ENCODE results near the gene PSMC3. TPM values are rescaled to one million over a fixed set of nuclear protein-coding genes. Genes with fewer than 3 reads are reported as not detected.

The PSMC3 gene
- total RNA-seq, 2 experiments from 2014 or later = 147 to 167 TPM

- CTCF ChIA-PET = no interaction called here
- no peaks in the 10 kb centered on the region for H3K9me3 Mint-ChIP-seq (ENCODE audit: low read depth)
- H3K27ac Mint-ChIP-seq = no peak overlapping the region
- H3K4me1 Mint-ChIP-seq = peaks cover 8% of the 10 kb centered on the region
- H3K36me3 Mint-ChIP-seq (ENCODE audit: low read depth) = peaks cover 7% of the 10 kb centered on the region
- POLR2A ChIA-PET = interaction anchor here (0.7 kb wide), 1 partner anchor 82 kb away, joined by 4 read pairs; no protein-coding TSS in a partner anchor
- intact Hi-C loops (cut with DNase I, micrococcal nuclease) = no loop called here
- DNase-seq (no peak), ATAC-seq (no peak)
- H3K27me3 Mint-ChIP-seq = no peaks in the 10 kb centered on the region
- no peak overlapping the region for H3K4me3 Mint-ChIP-seq
These were observed 4.3 kb upstream of the PSMC3 start for GRCh38 chr11:47430524-47430923.

DNA sequence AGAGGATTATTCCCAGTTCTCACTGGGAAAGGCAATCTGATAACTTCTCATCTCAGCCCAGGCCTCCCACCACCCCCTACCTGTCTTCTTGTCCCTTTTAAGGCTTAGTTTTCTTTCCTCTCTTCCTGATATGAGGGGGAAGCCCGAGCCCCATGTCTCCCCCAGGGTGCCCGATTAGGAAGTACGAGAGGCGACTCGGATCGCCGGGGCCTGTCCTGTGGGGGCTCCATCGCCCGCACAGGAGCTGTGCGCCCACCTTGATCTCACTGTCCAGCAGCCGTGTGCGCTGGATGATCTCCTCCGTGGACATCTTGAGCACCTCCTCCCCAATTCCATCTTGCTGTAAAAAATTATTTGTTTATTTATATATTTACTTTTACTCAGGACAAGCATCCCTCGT is 628 bp downstream of the PSMC3 start:
- Mint-ChIP-seq H3K36me3 (ENCODE audit: low read depth) (peaks cover 36% of the 10 kb centered on the region), H3K4me3 (peak overlapping the region; percentile 100), H3K27me3 (no peaks in the 10 kb centered on the region), H3K9me3 (ENCODE audit: low read depth) (no peaks in the 10 kb centered on the region), H3K4me1 (peaks cover 24% of the 10 kb centered on the region), H3K27ac (peak overlapping the region; percentile 100)
- intact Hi-C loops (cut with DNase I, micrococcal nuclease) = loop anchor here (1.0 to 10.0 kb wide), 17 partner anchors 17 to 1311 kb away; partner anchors contain the start of genes DDB2 (in 2 of the 2), SLC39A13 (in 2 of the 2), ACP2 (in 1 of the 2) and ARHGAP1 (in 1 of the 2)
- ChIA-PET CTCF (interaction anchor here (1.2 to 7.6 kb wide), 3 partner anchors 9 to 51 kb away, joined by 5 to 69 read pairs (median 7); partner anchors contain the start of gene SLC39A13), POLR2A (interaction anchor here (0.6 to 1.4 kb wide), 3 partner anchors 177 to 342 kb away, joined by 3 to 6 read pairs (median 4); partner anchors contain the start of gene ACP2)
- no peak for DNase-seq
- ATAC-seq = no peak

- ChIA-PET CTCF (interaction anchor here (0.7 to 1.0 kb wide), 3 partner anchors 9 to 127 kb away, joined by 3 to 4 read pairs (median 4); no protein-coding TSS in a partner anchor), POLR2A (no interaction called here)
- no peaks in the 10 kb centered on the region for H3K9me3 Mint-ChIP-seq (ENCODE audit: low read depth)
- H3K4me3 Mint-ChIP-seq = no peak overlapping the region
- intact Hi-C loops (cut with DNase I, micrococcal nuclease) = no loop called here
- no peak for DNase-seq
- peaks cover 41% of the 10 kb centered on the region for H3K36me3 Mint-ChIP-seq (ENCODE audit: low read depth)
- H3K27ac Mint-ChIP-seq = no peak overlapping the region
- ATAC-seq = no peak
- H3K27me3 Mint-ChIP-seq = no peaks in the 10 kb centered on the region
- H3K4me1 Mint-ChIP-seq = no peaks in the 10 kb centered on the region
These were observed 7.6 kb downstream of the PSMC3 start for GRCh38 chr11:47418454-47419259.

- Mint-ChIP-seq H3K27ac (no peak overlapping the region), H3K27me3 (no peaks in the 10 kb centered on the region), H3K9me3 (ENCODE audit: low read depth) (no peaks in the 10 kb centered on the region), H3K4me1 (no peaks in the 10 kb centered on the region), H3K36me3 (ENCODE audit: low read depth) (peaks cover 39% of the 10 kb centered on the region), H3K4me3 (no peak overlapping the region)
- intact Hi-C loops (cut with DNase I, micrococcal nuclease) = no loop called here
- DNase-seq (no peak), ATAC-seq (no peak)
- ChIA-PET POLR2A (interaction anchor here (1.6 kb wide), 1 partner anchor 9 kb away, joined by 3 read pairs; the partner anchor contains the start of gene PSMC3), CTCF (interaction anchor here (0.5 to 1.2 kb wide), 3 partner anchors 44 to 258 kb away, joined by 3 read pairs; no protein-coding TSS in a partner anchor)
These were observed 8.5 kb downstream of the PSMC3 start for GRCh38 chr11:47417712-47418111.

GRCh38 chr11:47415949-47416472 is 10.2 kb downstream of the PSMC3 start:
- Mint-ChIP-seq H3K27ac (no peak overlapping the region), H3K27me3 (no peaks in the 10 kb centered on the region), H3K9me3 (ENCODE audit: low read depth) (no peaks in the 10 kb centered on the region), H3K4me3 (no peak overlapping the region), H3K36me3 (ENCODE audit: low read depth) (peaks cover 32% of the 10 kb centered on the region), H3K4me1 (no peaks in the 10 kb centered on the region)
- CTCF ChIA-PET = interaction anchor here (0.6 to 1.2 kb wide), 2 partner anchors 10 to 103 kb away, joined by 4 to 5 read pairs; partner anchors contain the start of gene PSMC3
- ATAC-seq = no peak
- POLR2A ChIA-PET = no interaction called here
- no peak for DNase-seq
- intact Hi-C loops (cut with DNase I, micrococcal nuclease) = no loop called here

DNA sequence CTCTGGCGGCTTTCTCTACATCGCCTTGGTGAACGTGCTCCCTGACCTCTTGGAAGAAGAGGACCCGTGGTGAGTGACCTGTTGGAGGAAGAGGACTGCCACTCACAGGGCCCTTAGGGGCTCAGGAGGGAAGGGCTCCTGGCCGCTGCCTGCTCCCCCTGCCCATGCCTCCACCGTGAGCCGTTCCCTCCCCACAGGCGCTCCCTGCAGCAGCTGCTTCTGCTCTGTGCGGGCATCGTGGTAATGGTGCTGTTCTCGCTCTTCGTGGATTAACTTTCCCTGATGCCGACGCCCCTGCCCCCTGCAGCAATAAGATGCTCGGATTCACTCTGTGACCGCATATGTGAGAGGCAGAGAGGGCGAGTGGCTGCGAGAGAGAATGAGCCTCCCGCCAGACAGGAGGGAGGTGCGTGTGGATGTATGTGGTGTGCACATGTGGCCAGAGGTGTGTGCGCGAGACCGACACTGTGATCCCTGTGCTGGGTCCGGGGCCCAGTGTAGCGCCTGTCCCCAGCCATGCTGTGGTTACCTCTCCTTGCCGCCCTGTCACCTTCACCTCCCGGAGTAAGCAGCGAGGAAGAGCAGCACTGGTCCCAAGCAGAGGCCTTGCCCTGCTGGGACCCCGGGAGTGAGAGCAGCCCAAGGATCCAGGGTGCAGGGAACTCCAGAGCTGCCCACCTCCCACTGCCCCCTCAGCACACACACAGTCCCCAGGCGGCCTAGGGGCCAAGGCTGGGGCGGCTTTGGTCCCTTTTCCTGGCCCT is 11.0 kb downstream of the PSMC3 start:
- H3K27me3 Mint-ChIP-seq = no peaks in the 10 kb centered on the region
- ChIA-PET CTCF (interaction anchor here (0.6 kb wide), 1 partner anchor 102 kb away, joined by 4 read pairs; no protein-coding TSS in a partner anchor), POLR2A (no interaction called here)
- no peak overlapping the region for H3K4me3 Mint-ChIP-seq
- DNase-seq (no peak), ATAC-seq (no peak)
- no peaks in the 10 kb centered on the region for H3K4me1 Mint-ChIP-seq
- intact Hi-C loops (cut with DNase I, micrococcal nuclease) = no loop called here
- H3K36me3 Mint-ChIP-seq (ENCODE audit: low read depth) = peaks cover 32% of the 10 kb centered on the region
- no peaks in the 10 kb centered on the region for H3K9me3 Mint-ChIP-seq (ENCODE audit: low read depth)
- H3K27ac Mint-ChIP-seq = peak overlapping the region; percentile 37

- H3K4me1 Mint-ChIP-seq = no peaks in the 10 kb centered on the region
- no peak overlapping the region for H3K27ac Mint-ChIP-seq
- intact Hi-C loops (cut with DNase I, micrococcal nuclease) = no loop called here
- H3K27me3 Mint-ChIP-seq = no peaks in the 10 kb centered on the region
- ChIA-PET CTCF (no interaction called here), POLR2A (no interaction called here)
- no peaks in the 10 kb centered on the region for H3K9me3 Mint-ChIP-seq (ENCODE audit: low read depth)
- H3K36me3 Mint-ChIP-seq (ENCODE audit: low read depth) = peaks cover 26% of the 10 kb centered on the region
- H3K4me3 Mint-ChIP-seq = no peak overlapping the region
- no peak for DNase-seq
- ATAC-seq = no peak
These were observed 11.6 kb downstream of the PSMC3 start for GRCh38 chr11:47414685-47415070.

GRCh38 chr11:47413908-47414684 is 12.1 kb downstream of the PSMC3 start:
- no peak overlapping the region for H3K27ac Mint-ChIP-seq
- H3K36me3 Mint-ChIP-seq (ENCODE audit: low read depth) = peaks cover 24% of the 10 kb centered on the region
- H3K4me3 Mint-ChIP-seq = no peak overlapping the region
- POLR2A ChIA-PET = no interaction called here
- H3K9me3 Mint-ChIP-seq (ENCODE audit: low read depth) = no peaks in the 10 kb centered on the region
- no peak for DNase-seq
- ATAC-seq = no peak
- intact Hi-C loops (cut with DNase I, micrococcal nuclease) = no loop called here
- CTCF ChIA-PET = interaction anchor here (0.6 to 0.7 kb wide), 2 partner anchors 32 to 40 kb away, joined by 3 read pairs; no protein-coding TSS in a partner anchor
- H3K4me1 Mint-ChIP-seq = peaks cover 4% of the 10 kb centered on the region
- no peaks in the 10 kb centered on the region for H3K27me3 Mint-ChIP-seq

DNA sequence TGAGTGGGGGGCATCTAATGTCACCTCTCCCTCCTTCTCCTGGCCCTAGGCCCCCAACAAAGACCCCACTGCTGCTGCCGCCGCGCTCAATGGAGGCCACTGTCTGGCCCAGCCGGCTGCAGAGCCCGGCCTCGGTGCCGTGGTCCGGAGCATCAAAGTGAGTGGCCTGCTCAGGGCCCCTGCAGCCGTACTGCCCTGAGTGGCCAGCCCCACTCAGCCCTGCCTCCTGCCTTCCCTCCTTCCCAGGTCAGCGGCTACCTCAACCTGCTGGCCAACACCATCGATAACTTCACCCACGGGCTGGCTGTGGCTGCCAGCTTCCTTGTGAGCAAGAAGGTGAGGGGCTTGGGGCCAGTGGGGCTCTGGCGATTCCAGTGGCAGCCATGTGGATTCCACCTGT is 12.9 kb downstream of the PSMC3 start:
- no peak for ATAC-seq
- DNase-seq = no peak
- ChIA-PET POLR2A (interaction anchor here (1.6 kb wide), 1 partner anchor 11 kb away, joined by 4 read pairs; no protein-coding TSS in a partner anchor), CTCF (interaction anchor here (0.7 to 5.5 kb wide), 8 partner anchors 10 to 180 kb away, joined by 3 to 69 read pairs (median 3); partner anchors contain the start of gene PSMC3)
- H3K4me1 Mint-ChIP-seq = peaks cover 5% of the 10 kb centered on the region
- peaks cover 17% of the 10 kb centered on the region for H3K36me3 Mint-ChIP-seq (ENCODE audit: low read depth)
- H3K4me3 Mint-ChIP-seq = no peak overlapping the region
- no peaks in the 10 kb centered on the region for H3K27me3 Mint-ChIP-seq
- H3K27ac Mint-ChIP-seq = no peak overlapping the region
- no peaks in the 10 kb centered on the region for H3K9me3 Mint-ChIP-seq (ENCODE audit: low read depth)
- intact Hi-C loops (cut with DNase I, micrococcal nuclease) = no loop called here

- ATAC-seq (no peak), DNase-seq (peak; percentile 80)
- H3K4me1 Mint-ChIP-seq = peaks cover 12% of the 10 kb centered on the region
- ChIA-PET POLR2A (interaction anchor here (0.8 to 1.6 kb wide), 3 partner anchors 8 to 12 kb away, joined by 4 to 5 read pairs (median 4); no protein-coding TSS in a partner anchor), CTCF (interaction anchor here (0.6 to 5.5 kb wide), 26 partner anchors 9 to 429 kb away, joined by 3 to 69 read pairs (median 3); partner anchors contain the start of genes ACP2, PACSIN3 and PSMC3)
- no peak overlapping the region for H3K4me3 Mint-ChIP-seq
- intact Hi-C loops (cut with DNase I, micrococcal nuclease) = loop anchor here in 1 of 2 experiments (1.0 kb wide), 1 partner anchor 38 kb away; no protein-coding TSS in a partner anchor
- no peaks in the 10 kb centered on the region for H3K9me3 Mint-ChIP-seq (ENCODE audit: low read depth)
- H3K36me3 Mint-ChIP-seq (ENCODE audit: low read depth) = peaks cover 11% of the 10 kb centered on the region
- no peaks in the 10 kb centered on the region for H3K27me3 Mint-ChIP-seq
- H3K27ac Mint-ChIP-seq = no peak overlapping the region
These were observed 14.1 kb downstream of the PSMC3 start for GRCh38 chr11:47411884-47412746.

All from activated CD4-positive, alpha-beta T cell treated with anti-CD3 and anti-CD28 coated beads for 36 hours (primary cell).